ENCODE results near the gene TCEA2. TPM values are rescaled to one million over a fixed set of nuclear protein-coding genes. Genes with fewer than 3 reads are reported as not detected.

Gene TCEA2
- total RNA-seq, 2 donors from 2014 or later: 64.3 to 110 TPM

DNA sequence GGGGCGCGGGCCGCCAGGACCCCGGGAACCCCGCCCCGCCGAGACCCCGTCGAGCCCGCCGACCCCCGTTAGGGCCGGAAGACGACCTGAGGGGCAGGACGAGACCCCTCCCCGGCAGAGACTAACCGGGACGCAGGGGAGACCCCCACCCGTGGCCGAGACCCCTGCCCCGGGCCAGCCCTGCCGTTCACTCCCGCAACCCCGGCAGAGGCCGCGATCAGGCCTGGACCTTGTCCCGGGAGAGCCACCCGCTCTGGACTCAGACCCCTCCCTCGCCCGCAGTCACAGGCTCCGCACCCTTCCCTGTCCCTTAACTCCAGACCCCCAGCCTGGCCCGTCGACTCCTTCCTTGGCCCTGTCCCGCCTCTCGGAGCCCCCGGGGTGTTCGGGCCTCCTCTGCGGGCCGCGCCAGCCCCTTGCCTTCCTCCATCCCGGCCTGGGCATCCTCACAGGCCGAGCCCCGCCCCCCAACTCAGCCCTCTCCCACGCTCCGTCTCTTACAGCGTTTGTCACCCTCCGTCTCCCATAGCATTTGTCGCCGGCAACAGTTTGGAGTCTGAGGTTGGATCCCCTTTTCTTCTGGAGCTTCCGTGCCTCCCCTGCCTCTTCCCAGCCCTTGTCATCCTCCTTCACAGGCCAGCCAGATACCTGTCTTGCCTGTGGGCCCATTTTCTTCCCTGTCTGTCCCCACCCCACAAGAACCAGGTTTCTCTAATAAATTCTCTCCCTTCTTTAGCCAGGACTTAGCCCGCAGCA, 569 bp downstream of the TCEA2 start:
- Mint-ChIP-seq H3K27me3 (ENCODE audit: insufficient read depth) (peaks cover 8% of the 10 kb centered on the region), H3K4me1 (peaks cover 14% of the 10 kb centered on the region), H3K27ac (peak overlapping the region; percentile 52), H3K9me3 (no peaks in the 10 kb centered on the region), H3K4me3 (peak overlapping the region; percentile 75), H3K36me3 (ENCODE audit: low read depth) (no peaks in the 10 kb centered on the region)
- no peak overlapping the region for H3K9ac ChIP-seq (ENCODE audit: extremely low read depth, low read length, poor library complexity, severe bottlenecking)
- DNase-seq: peak; percentile 75
- no peaks in the 10 kb centered on the region for H3K36me3 ChIP-seq (ENCODE audit: control insufficient read depth, insufficient read depth, low read length)
- WGBS, 2 experiments (ENCODE audit: insufficient coverage in 1 of 2, insufficient read length in 1 of 2): 3 to 6% methylated on average over 27 to 51 of the region's 51 CpGs
- H3K4me1 ChIP-seq (ENCODE audit: control insufficient read depth, insufficient read depth, low read length): no peaks in the 10 kb centered on the region
- no peak overlapping the region for H3K27ac ChIP-seq (ENCODE audit: low read depth, low read length)
- H3K4me3 ChIP-seq (ENCODE audit: low read length): peak overlapping the region; percentile 82
- TF ChIP-seq, protein P1, sequence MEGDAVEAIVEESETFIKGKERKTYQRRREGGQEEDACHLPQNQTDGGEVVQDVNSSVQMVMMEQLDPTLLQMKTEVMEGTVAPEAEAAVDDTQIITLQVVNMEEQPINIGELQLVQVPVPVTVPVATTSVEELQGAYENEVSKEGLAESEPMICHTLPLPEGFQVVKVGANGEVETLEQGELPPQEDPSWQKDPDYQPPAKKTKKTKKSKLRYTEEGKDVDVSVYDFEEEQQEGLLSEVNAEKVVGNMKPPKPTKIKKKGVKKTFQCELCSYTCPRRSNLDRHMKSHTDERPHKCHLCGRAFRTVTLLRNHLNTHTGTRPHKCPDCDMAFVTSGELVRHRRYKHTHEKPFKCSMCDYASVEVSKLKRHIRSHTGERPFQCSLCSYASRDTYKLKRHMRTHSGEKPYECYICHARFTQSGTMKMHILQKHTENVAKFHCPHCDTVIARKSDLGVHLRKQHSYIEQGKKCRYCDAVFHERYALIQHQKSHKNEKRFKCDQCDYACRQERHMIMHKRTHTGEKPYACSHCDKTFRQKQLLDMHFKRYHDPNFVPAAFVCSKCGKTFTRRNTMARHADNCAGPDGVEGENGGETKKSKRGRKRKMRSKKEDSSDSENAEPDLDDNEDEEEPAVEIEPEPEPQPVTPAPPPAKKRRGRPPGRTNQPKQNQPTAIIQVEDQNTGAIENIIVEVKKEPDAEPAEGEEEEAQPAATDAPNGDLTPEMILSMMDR (conservative IDR thresholded peaks at IDR 0.05): no peak
- H3K27me3 ChIP-seq (ENCODE audit: control insufficient read depth, insufficient read depth, low read length, poor library complexity, severe bottlenecking): no peaks in the 10 kb centered on the region
- H3K9me3 ChIP-seq (ENCODE audit: control insufficient read depth, low read length): no peaks in the 10 kb centered on the region

DNA sequence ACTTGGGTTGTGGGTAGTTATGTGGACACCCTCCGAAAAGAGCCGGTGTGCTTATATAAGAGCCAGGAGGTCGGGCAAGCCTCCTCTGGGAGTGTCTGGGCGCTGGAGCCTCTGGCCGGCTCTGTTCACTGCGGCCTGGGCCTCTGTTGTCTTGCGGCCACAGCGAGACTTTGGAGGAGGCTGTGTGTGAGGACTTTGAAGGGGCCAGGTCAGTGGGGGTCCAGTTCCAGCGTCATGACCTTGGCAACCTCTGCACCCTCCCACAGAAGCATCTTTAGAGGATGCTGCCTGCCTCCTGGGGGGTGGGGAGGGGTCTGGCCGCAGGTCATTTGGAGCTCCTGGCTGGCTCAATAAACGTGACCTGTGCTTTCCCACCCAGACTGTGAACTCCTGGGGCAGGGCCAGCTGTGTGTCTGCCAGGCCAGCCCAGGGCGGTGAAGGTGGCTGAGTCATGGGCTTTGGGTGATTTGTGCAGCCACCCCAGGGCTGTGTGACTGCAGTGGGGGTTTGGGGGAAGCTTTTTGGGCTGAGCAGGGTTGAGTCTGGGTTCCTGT, 1.2 kb downstream of the TCEA2 start:
- Histone ChIP-seq H3K4me1 (ENCODE audit: control insufficient read depth, insufficient read depth, low read length) (no peaks in the 10 kb centered on the region), H3K27ac (ENCODE audit: low read depth, low read length) (no peak overlapping the region), H3K9me3 (ENCODE audit: control insufficient read depth, low read length) (no peaks in the 10 kb centered on the region), H3K4me3 (ENCODE audit: low read length) (peak overlapping the region; percentile 82), H3K27me3 (ENCODE audit: control insufficient read depth, insufficient read depth, low read length, poor library complexity, severe bottlenecking) (no peaks in the 10 kb centered on the region), H3K36me3 (ENCODE audit: control insufficient read depth, insufficient read depth, low read length) (no peaks in the 10 kb centered on the region), H3K9ac (ENCODE audit: extremely low read depth, low read length, poor library complexity, severe bottlenecking) (no peak overlapping the region)
- Mint-ChIP-seq H3K4me3 (peak overlapping the region; percentile 75), H3K27ac (no peak overlapping the region), H3K27me3 (ENCODE audit: insufficient read depth) (peaks cover 8% of the 10 kb centered on the region), H3K4me1 (peaks cover 14% of the 10 kb centered on the region), H3K9me3 (no peaks in the 10 kb centered on the region), H3K36me3 (ENCODE audit: low read depth) (no peaks in the 10 kb centered on the region)
- DNase-seq: no peak
- TF ChIP-seq, protein P1 (conservative IDR thresholded peaks at IDR 0.05): no peak
- WGBS, 2 experiments (ENCODE audit: insufficient coverage in 1 of 2, insufficient read length in 1 of 2): 72 to 80% methylated on average over 1 to 12 of the region's 12 CpGs

DNA sequence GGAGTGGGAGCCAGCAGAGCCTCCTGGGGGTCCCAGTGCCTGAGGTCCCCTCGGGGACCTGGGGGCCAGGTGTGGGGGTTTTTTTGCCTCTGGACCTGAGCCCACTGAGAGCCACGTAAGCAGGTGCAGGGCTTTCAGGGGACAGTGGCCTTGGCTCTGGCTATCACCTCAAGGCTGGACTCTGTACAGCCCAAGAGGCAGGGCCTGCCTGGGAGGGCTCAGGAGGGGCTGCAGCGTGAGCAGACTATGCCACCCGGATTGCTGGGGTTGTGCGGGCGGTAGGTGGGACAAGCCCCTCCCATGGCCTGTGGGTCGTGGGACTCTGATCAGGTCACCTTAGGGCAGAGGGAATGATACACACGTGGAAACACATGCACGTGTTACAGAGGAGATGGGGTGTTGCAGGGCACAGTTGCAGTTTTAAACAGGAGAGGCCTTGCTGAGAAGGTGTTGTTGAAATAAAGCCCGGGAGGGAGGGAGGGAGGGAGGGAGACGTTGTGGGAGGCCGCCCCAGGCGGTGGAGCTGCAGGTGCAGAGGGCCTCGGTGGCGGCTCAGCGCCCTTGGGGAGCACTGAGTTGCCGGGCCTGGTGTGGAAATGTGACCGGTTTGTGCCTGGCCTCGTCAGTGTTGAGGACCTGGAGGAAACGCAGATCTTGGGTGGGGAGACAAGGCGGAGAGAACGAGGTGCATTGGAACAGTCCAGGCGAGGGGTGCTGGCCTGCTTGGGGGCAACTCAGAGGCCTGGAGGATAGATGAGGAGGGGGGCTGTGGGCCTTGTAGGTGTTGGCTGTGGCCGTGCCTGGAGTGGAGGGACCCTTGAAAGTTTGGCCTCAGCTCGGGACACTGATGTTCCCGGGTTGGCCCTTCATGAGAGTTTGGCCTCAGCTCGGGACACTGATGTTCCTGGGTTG, 2.3 kb downstream of the TCEA2 start:
- TF ChIP-seq, protein P1 (conservative IDR thresholded peaks at IDR 0.05): no peak
- no peak for DNase-seq
- H3K27me3 ChIP-seq (ENCODE audit: control insufficient read depth, insufficient read depth, low read length, poor library complexity, severe bottlenecking): no peaks in the 10 kb centered on the region
- H3K4me1 ChIP-seq (ENCODE audit: control insufficient read depth, insufficient read depth, low read length): no peaks in the 10 kb centered on the region
- H3K4me3 ChIP-seq (ENCODE audit: low read length): no peak overlapping the region
- Mint-ChIP-seq H3K9me3 (no peaks in the 10 kb centered on the region), H3K27ac (no peak overlapping the region), H3K36me3 (ENCODE audit: low read depth) (no peaks in the 10 kb centered on the region), H3K4me3 (no peak overlapping the region), H3K27me3 (ENCODE audit: insufficient read depth) (peaks cover 3% of the 10 kb centered on the region), H3K4me1 (peaks cover 14% of the 10 kb centered on the region)
- WGBS, 2 experiments (ENCODE audit: insufficient coverage in 1 of 2, insufficient read length in 1 of 2): 83 to 93% methylated on average over 11 to 27 of the region's 27 CpGs
- no peak overlapping the region for H3K27ac ChIP-seq (ENCODE audit: low read depth, low read length)
- no peak overlapping the region for H3K9ac ChIP-seq (ENCODE audit: extremely low read depth, low read length, poor library complexity, severe bottlenecking)
- no peaks in the 10 kb centered on the region for H3K9me3 ChIP-seq (ENCODE audit: control insufficient read depth, low read length)
- H3K36me3 ChIP-seq (ENCODE audit: control insufficient read depth, insufficient read depth, low read length): no peaks in the 10 kb centered on the region
